Osteoblast (primary cell): Measurements from ENCODE around the gene OR6P1. TPM values are rescaled to one million over a fixed set of nuclear protein-coding genes. Genes with fewer than 3 reads are reported as not detected.

Experiments used
- DNase-seq: peaks from one replicate; pipeline ENCODE4 v3.0.0; 2011; ENCODE audit warnings: low spot score, mixed read lengths; ENCODE audit not compliant: insufficient read length; ENCODE audit errors: missing footprints
- H2AFZ ChIP-seq: 2 replicates; pipeline ENCODE4 v1.6.0; 2011; ENCODE audit warnings: mild to moderate bottlenecking, low read length
- H3K27ac ChIP-seq: 2 replicates; pipeline ENCODE4 v1.5.1; 2011; ENCODE audit warnings: mild to moderate bottlenecking, low read depth, low read length, moderate library complexity
- H3K27me3 ChIP-seq: 2 replicates; pipeline ENCODE4 v1.6.0; 2012; ENCODE audit warnings: mild to moderate bottlenecking, control low read depth, inconsistent platforms, low read length, moderate library complexity; ENCODE audit not compliant: insufficient read depth
- H3K36me3 ChIP-seq: 2 replicates; pipeline ENCODE4 v1.5.1; 2011; ENCODE audit warnings: mild to moderate bottlenecking, low read length, control low read depth, moderate library complexity; ENCODE audit not compliant: insufficient read depth
- H3K4me1 ChIP-seq: 2 replicates; pipeline ENCODE4 v1.5.1; 2011; ENCODE audit warnings: mild to moderate bottlenecking, low read length, control low read depth, moderate library complexity; ENCODE audit not compliant: insufficient read depth
- H3K4me2 ChIP-seq: 2 replicates; pipeline ENCODE4 v1.6.0; 2011; ENCODE audit warnings: mild to moderate bottlenecking, low read length; ENCODE audit not compliant: insufficient read depth
- H3K4me3 ChIP-seq: fragments of 200-600 bp; sonication (generic); 3 replicates; pipeline ENCODE4 v1.5.1; 2012; ENCODE audit warnings: mild to moderate bottlenecking, low read length, inconsistent platforms; ENCODE audit not compliant: insufficient read depth
- H3K79me2 ChIP-seq: 2 replicates; pipeline ENCODE4 v1.6.0; 2012; ENCODE audit warnings: mild to moderate bottlenecking, low read length, control low read depth, inconsistent platforms; ENCODE audit not compliant: insufficient read depth
- H3K9me3 ChIP-seq: 2 replicates; pipeline ENCODE4 v1.5.1; 2011; ENCODE audit warnings: low read depth, low read length, control low read depth
- H4K20me1 ChIP-seq: 2 replicates; pipeline ENCODE4 v1.6.0; 2012; ENCODE audit warnings: mild to moderate bottlenecking, low read length, control low read depth; ENCODE audit not compliant: insufficient read depth
- total RNA-seq: library from RNA; depleted of rRNA; stranded (reverse); fragments of >200 nt; gene quantifications from 2 replicates; pipeline ENCODE4 v1.2.3, GENCODE V29; 2012
- TF ChIP-seq, protein P1 (sequence below): IDR thresholded peaks from 2 replicates; pipeline ENCODE4 v1.5.1; 2011; ENCODE audit warnings: mild to moderate bottlenecking, low read depth, low read length, moderate library complexity; ENCODE audit errors: extremely low read depth

Gene OR6P1
- total RNA-seq, 1 donor = not detected

GRCh38 chr1:158604968-158605367 lies 34.6 kb upstream of the OR6P1 start, which contains the start of gene OR10Z1:
TSS of gene OR10Z1 (plus strand) at chr1:158605268. CDS start at chr1:158606439, 1,171 bp downstream.
- H3K4me3 ChIP-seq = no peak within 1 kb of the TSS
- no peaks in the 10 kb centered on the region for H3K36me3 ChIP-seq
- no peaks in the 10 kb centered on the region for H3K4me1 ChIP-seq
- no peak for DNase-seq
- TF ChIP-seq, protein P1, sequence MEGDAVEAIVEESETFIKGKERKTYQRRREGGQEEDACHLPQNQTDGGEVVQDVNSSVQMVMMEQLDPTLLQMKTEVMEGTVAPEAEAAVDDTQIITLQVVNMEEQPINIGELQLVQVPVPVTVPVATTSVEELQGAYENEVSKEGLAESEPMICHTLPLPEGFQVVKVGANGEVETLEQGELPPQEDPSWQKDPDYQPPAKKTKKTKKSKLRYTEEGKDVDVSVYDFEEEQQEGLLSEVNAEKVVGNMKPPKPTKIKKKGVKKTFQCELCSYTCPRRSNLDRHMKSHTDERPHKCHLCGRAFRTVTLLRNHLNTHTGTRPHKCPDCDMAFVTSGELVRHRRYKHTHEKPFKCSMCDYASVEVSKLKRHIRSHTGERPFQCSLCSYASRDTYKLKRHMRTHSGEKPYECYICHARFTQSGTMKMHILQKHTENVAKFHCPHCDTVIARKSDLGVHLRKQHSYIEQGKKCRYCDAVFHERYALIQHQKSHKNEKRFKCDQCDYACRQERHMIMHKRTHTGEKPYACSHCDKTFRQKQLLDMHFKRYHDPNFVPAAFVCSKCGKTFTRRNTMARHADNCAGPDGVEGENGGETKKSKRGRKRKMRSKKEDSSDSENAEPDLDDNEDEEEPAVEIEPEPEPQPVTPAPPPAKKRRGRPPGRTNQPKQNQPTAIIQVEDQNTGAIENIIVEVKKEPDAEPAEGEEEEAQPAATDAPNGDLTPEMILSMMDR = no peak
- no peak within 1 kb of the TSS for H2AFZ ChIP-seq
- no peak within 1 kb of the TSS for H3K27ac ChIP-seq
- H4K20me1 ChIP-seq = no peaks in the 10 kb centered on the region
- no peak within 1 kb of the TSS for H3K4me2 ChIP-seq
- no peaks in the 10 kb centered on the region for H3K79me2 ChIP-seq
- no peaks in the 10 kb centered on the region for H3K27me3 ChIP-seq
- no peaks in the 10 kb centered on the region for H3K9me3 ChIP-seq

GRCh38 chr1:158600735-158601134 lies 30.4 kb upstream of the OR6P1 start:
- H3K4me1 ChIP-seq = no peaks in the 10 kb centered on the region
- no peak overlapping the region for H3K27ac ChIP-seq
- no peak overlapping the region for H3K4me3 ChIP-seq
- H3K27me3 ChIP-seq = no peaks in the 10 kb centered on the region
- H4K20me1 ChIP-seq = no peaks in the 10 kb centered on the region
- no peaks in the 10 kb centered on the region for H3K9me3 ChIP-seq
- no peaks in the 10 kb centered on the region for H3K79me2 ChIP-seq
- no peak for DNase-seq
- TF ChIP-seq, protein P1 = no peak
- no peak overlapping the region for H3K4me2 ChIP-seq
- no peak overlapping the region for H2AFZ ChIP-seq
- H3K36me3 ChIP-seq = no peaks in the 10 kb centered on the region

- no peak overlapping the region for H3K4me2 ChIP-seq
- no peaks in the 10 kb centered on the region for H4K20me1 ChIP-seq
- H2AFZ ChIP-seq = no peak overlapping the region
- no peak for DNase-seq
- TF ChIP-seq, protein P1 = no peak
- H3K79me2 ChIP-seq = no peaks in the 10 kb centered on the region
- H3K27me3 ChIP-seq = no peaks in the 10 kb centered on the region
- no peaks in the 10 kb centered on the region for H3K36me3 ChIP-seq
- H3K27ac ChIP-seq = no peak overlapping the region
- no peaks in the 10 kb centered on the region for H3K4me1 ChIP-seq
- H3K9me3 ChIP-seq = peaks cover 4% of the 10 kb centered on the region
- H3K4me3 ChIP-seq = no peak overlapping the region
These were observed 16.6 kb upstream of the OR6P1 start for GRCh38 chr1:158586942-158587341.

- Histone ChIP-seq H3K4me2 (no peak overlapping the region), H4K20me1 (no peaks in the 10 kb centered on the region), H3K9me3 (peaks cover 4% of the 10 kb centered on the region), H2AFZ (no peak overlapping the region), H3K27me3 (no peaks in the 10 kb centered on the region), H3K36me3 (no peaks in the 10 kb centered on the region), H3K4me1 (no peaks in the 10 kb centered on the region), H3K79me2 (no peaks in the 10 kb centered on the region), H3K4me3 (no peak overlapping the region), H3K27ac (no peak overlapping the region)
- no peak for DNase-seq
- TF ChIP-seq, protein P1 = no peak
These were observed 13.6 kb upstream of the OR6P1 start for GRCh38 chr1:158583962-158584361.
